HepG2 (cell line): ENCODE data around the gene ZP2. TPM values are rescaled to one million over a fixed set of nuclear protein-coding genes. Genes with fewer than 3 reads are reported as not detected.

Source experiments
- ATAC-seq: fragments of 200-7000 bp; cut with Tn5 transposase; 3 replicates; pipeline ENCODE4 v1.9.1; 2020; ENCODE audit warnings: mild to moderate bottlenecking, moderate library complexity
- BruUV-seq: library from RNA; stranded (reverse); fragments of 400-500 nt; replicated peaks from 2 replicates; lab custom pipeline; 2021; lab: Mats Ljungman, UMichigan
- CTCF ChIA-PET: fragments of 300-600 bp; formaldehyde crosslinking; extraction: SDS; loops from one replicate; lab custom pipeline; 2021; ENCODE audit warnings: low total read pairs, inconsistent platforms, low intra/inter-chr PET ratio; lab: Yijun Ruan, JAX
- POLR2A ChIA-PET: fragments of 350-600 bp; sonication (Branson Sonifier 250); formaldehyde crosslinking; loops from one replicate; lab custom pipeline; 2020; ENCODE audit warnings: antibody characterized with exemption, inconsistent platforms; lab: Yijun Ruan, JAX
- DNase-seq: peaks from one replicate; pipeline ENCODE4 v3.0.0-alpha.2; 2015; ENCODE audit warnings: low spot score
- FAIRE-seq: peaks from 3 replicates; lab custom pipeline; 2011; peaks lifted over from hg19 to GRCh38; lab: Jason Lieb, UNC
- H2AFZ ChIP-seq: one replicate; pipeline ENCODE4 v1.6.1; 2011; ENCODE audit warnings: low read length, inconsistent platforms
- H3K27ac ChIP-seq: fragments of 300-600 bp; 3 replicates; pipeline ENCODE4 v1.8.0; 2011; ENCODE audit warnings: mixed run types, mild to moderate bottlenecking, mixed read lengths, low read length, inconsistent platforms; ENCODE audit not compliant: insufficient read depth; ENCODE audit errors: extremely low read length
- H3K27me3 ChIP-seq, 2 experiments: fragments of 200-600 bp in 1 of 2; 2 replicates in 1 of 2; 3 replicates in 1 of 2; pipeline versions ENCODE4 v1.6.0 to v1.8.0; 2011; ENCODE audit warnings: low read length in 2 of 2, mild to moderate bottlenecking in 2 of 2, moderate library complexity in 2 of 2, inconsistent platforms in 1 of 2; ENCODE audit not compliant: insufficient read depth in 2 of 2, control insufficient read depth in 1 of 2
- H3K36me3 ChIP-seq, 2 experiments: fragments of 200-600 bp in 1 of 2; replicated peaks in 1 of 2; 2 replicates in 1 of 2; 3 replicates in 1 of 2; pipeline versions ENCODE4 v1.5.1 to v1.8.0; 2011; ENCODE audit warnings: low read length in 2 of 2, inconsistent platforms in 1 of 2; ENCODE audit not compliant: insufficient read depth in 2 of 2, control insufficient read depth in 1 of 2
- H3K4me1 ChIP-seq: 2 replicates; pipeline ENCODE4 v1.5.1; 2012; ENCODE audit warnings: low read length, inconsistent platforms; ENCODE audit not compliant: insufficient read depth
- H3K4me2 ChIP-seq: 2 replicates; pipeline ENCODE4 v1.6.0; 2011; ENCODE audit warnings: low read depth, low read length, inconsistent platforms
- H3K4me3 ChIP-seq, 3 experiments: fragments of 200-600 bp in 1 of 3; sonication (generic), shearing (Covaris generic) in 1 of 3; replicated peaks in 1 of 3; 2 replicates each; pipeline ENCODE4 v1.5.1; 2011 to 2016; ENCODE audit warnings: low read length in 3 of 3, inconsistent platforms in 2 of 3, low read depth in 2 of 3, mild to moderate bottlenecking in 2 of 3, control low read depth in 1 of 3, mixed read lengths in 1 of 3; ENCODE audit not compliant: insufficient read depth in 1 of 3
- H3K79me2 ChIP-seq: one replicate; pipeline ENCODE4 v1.6.1; 2011; ENCODE audit warnings: low read length, inconsistent platforms; ENCODE audit not compliant: insufficient read depth
- H3K9ac ChIP-seq: 2 replicates; pipeline ENCODE4 v1.6.0; 2011; ENCODE audit warnings: mild to moderate bottlenecking, low read depth, low read length, inconsistent platforms; ENCODE audit not compliant: insufficient read depth
- H3K9me3 ChIP-seq: 2 replicates; pipeline ENCODE4 v1.5.1; 2012; ENCODE audit warnings: mild to moderate bottlenecking, low read length
- H4K20me1 ChIP-seq: 2 replicates; pipeline ENCODE4 v1.6.0; 2011; ENCODE audit warnings: inconsistent platforms, mild to moderate bottlenecking, low read length, moderate library complexity; ENCODE audit not compliant: insufficient read depth
- CEBPB ChIP-seq: IDR thresholded peaks from 2 replicates; pipeline ENCODE4 v1.6.1; 2011; ENCODE audit warnings: low read depth, low read length, improper control_type of control experiment, borderline replicate concordance
- CREBL2 ChIP-seq: sonication (generic); formaldehyde crosslinking; IDR thresholded peaks from 2 replicates; pipeline ENCODE4 v1.8.1; 2023; ENCODE audit warnings: missing genetic modification reagents, mild to moderate bottlenecking, borderline replicate concordance
- JUND ChIP-seq: sonication (generic); formaldehyde crosslinking; IDR thresholded peaks from 2 replicates; pipeline ENCODE4 v1.8.0; 2022; ENCODE audit warnings: mild to moderate bottlenecking, missing genetic modification reagents
- NFE2 ChIP-seq: sonication (generic); formaldehyde crosslinking; IDR thresholded peaks from 2 replicates; pipeline ENCODE4 v1.4.0; 2020; ENCODE audit warnings: missing genetic modification reagents
- THRA ChIP-seq: sonication (generic); formaldehyde crosslinking; IDR thresholded peaks from 2 replicates; pipeline ENCODE4 v1.4.0; 2020; ENCODE audit warnings: missing genetic modification reagents, borderline replicate concordance
- in situ Hi-C: cut with HindIII; loops from 2 replicates; pipeline ENCODE4 v1.10.0; 2017; ENCODE audit warnings: low pct_unique_long_range_greater_than_20kb; ENCODE audit not compliant: extremely low pct_ligation_motif_present
- intact Hi-C: fragments of 100-400 bp; cut with micrococcal nuclease; formaldehyde crosslinking; loops from one replicate; pipeline ENCODE4 v1.10.0; 2022; ENCODE audit not compliant: unreplicated experiment
- polyA plus RNA-seq, 8 experiments: library from polyadenylated mRNA; depleted of rRNA in 3 of 8; stranded (reverse) in 7 of 8; unstranded in 1 of 8; fragments of >200 nt; fragmentation: Illumina TruSeq in 4 of 8; extraction: Trizol in 4 of 8; gene quantifications; 2 replicates each; pipeline versions ENCODE4 v1.2.1 to v1.2.3, GENCODE V29; 2011 to 2016; ENCODE audit warnings: low read depth in 4 of 8, missing spikeins in 1 of 8, mixed read lengths in 1 of 8; ENCODE audit not compliant: insufficient read depth in 1 of 8
- total RNA-seq, 5 experiments: library from RNA; depleted of rRNA; stranded (reverse); fragments of >200 nt; fragmentation: Illumina TruSeq; extraction: Trizol; gene quantifications; 2 replicates each; pipeline ENCODE4 v1.2.3, GENCODE V29; 2016; ENCODE audit warnings: low read depth in 1 of 5

Gene ZP2
- total and polyA plus RNA-seq, 2 of the 13 experiments (the other 11 are each of a cell fraction or from before 2014, with no cell fraction given), result not detected

- TF ChIP-seq THRA (CRISPR knock-in tag), result no peak
Measured at GRCh38 chr16:21228361-21228872, 17.0 kb upstream of the ZP2 start (continued).

- no TSS peak for BruUV-seq
- H4K20me1 ChIP-seq, result no peaks in the 10 kb centered on the region
- no peaks in the 10 kb centered on the region for H3K79me2 ChIP-seq
- in situ Hi-C loops (no loop called here), intact Hi-C loops (no loop called here)
- H2AFZ ChIP-seq, result no peak overlapping the region
- POLR2A ChIA-PET, result no interaction called here
- TF ChIP-seq CEBPB (peak; percentile 55; the same call in 1 of the 2 replicates), NFE2 (CRISPR knock-in tag) (no peak)
- no peak overlapping the region for H3K4me3 ChIP-seq
- no peak overlapping the region for H3K4me2 ChIP-seq
- no peaks in the 10 kb centered on the region for H3K9me3 ChIP-seq
- H3K4me1 ChIP-seq, result peaks cover 48% of the 10 kb centered on the region
- no peak overlapping the region for H3K27ac ChIP-seq
- H3K27me3 ChIP-seq, result no peaks in the 10 kb centered on the region; a peak in 1 of 5 replicates
- FAIRE-seq (no peak), DNase-seq (no peak), ATAC-seq (no peak)
- H3K36me3 ChIP-seq, result no peaks in the 10 kb centered on the region
- CTCF ChIA-PET, result no interaction called here
- H3K9ac ChIP-seq, result no peak overlapping the region
Measured at GRCh38 chr16:21227866-21228265, 16.5 kb upstream of the ZP2 start.

- H3K79me2 ChIP-seq, result no peaks in the 10 kb centered on the region
- peaks cover 51% of the 10 kb centered on the region for H3K4me1 ChIP-seq
- H3K4me3 ChIP-seq, result no peak overlapping the region
- BruUV-seq, result no TSS peak
- FAIRE-seq (no peak), DNase-seq (no peak), ATAC-seq (no peak)
- ChIA-PET POLR2A (no interaction called here), CTCF (no interaction called here)
- H3K9ac ChIP-seq, result no peak overlapping the region
- no peaks in the 10 kb centered on the region for H4K20me1 ChIP-seq
- H2AFZ ChIP-seq, result no peak overlapping the region
- H3K4me2 ChIP-seq, result no peak overlapping the region
- TF ChIP-seq CREBL2 (CRISPR knock-in tag) (no peak), JUND (CRISPR knock-in tag) (no peak)
- no peaks in the 10 kb centered on the region for H3K36me3 ChIP-seq
- H3K27ac ChIP-seq, result no peak overlapping the region
- intact Hi-C loops (no loop called here), in situ Hi-C loops (no loop called here)
- H3K27me3 ChIP-seq, result no peaks in the 10 kb centered on the region; a peak in 1 of 5 replicates
- H3K9me3 ChIP-seq, result no peaks in the 10 kb centered on the region
Measured at GRCh38 chr16:21226749-21227148, 15.4 kb upstream of the ZP2 start.
